Measurements from ENCODE around the gene GPX2.

GRCh38 chr14:64928239-64929013 lies 14.1 kb downstream of the GPX2 start:
- TF ChIP-seq CTCF (conservative IDR thresholded peaks at IDR 0.05; ENCODE audit: low read length): no peak
- TF ChIP-seq EZH2phosphoT487 (IDR thresholded peaks at IDR 0.05; ENCODE audit: borderline replicate concordance, low read depth, low read length): no peak
